Right lobe of liver (tissue), 6 donors: ENCODE results near the gene SLC37A4. TPM values are rescaled to one million over a fixed set of nuclear protein-coding genes. Genes with fewer than 3 reads are reported as not detected.

Source experiments
- ATAC-seq, 4 donors: fragments of 200-7000 bp; cut with Tn5 transposase; one replicate each; pipeline ENCODE4 v1.9.1; 2020; ENCODE audit warnings: mild to moderate bottlenecking in 4 of 4, moderate library complexity in 4 of 4
- DNase-seq, 3 donors: peaks; one replicate each; pipeline ENCODE4 v3.0.0-alpha.2; 2020
- H3K27ac ChIP-seq, 3 donors: fragments of 200-600 bp; one replicate each; pipeline ENCODE4 v1.8.0; 2022
- H3K27me3 ChIP-seq, 2 donors: fragments of 200-600 bp; one replicate each; pipeline ENCODE4 v1.8.0; 2022
- H3K36me3 ChIP-seq, 4 donors: fragments of 200-600 bp; sonication (generic) in 1 of 4; one replicate each; pipeline versions ENCODE4 v1.5.1 to v1.8.0; 2017 to 2022; ENCODE audit warnings: control low read depth in 1 of 4
- H3K4me1 ChIP-seq, 4 donors: fragments of 200-600 bp; sonication (generic) in 1 of 4; one replicate each; pipeline versions ENCODE4 v1.5.1 to v1.8.0; 2017 to 2022; ENCODE audit warnings: control low read depth in 1 of 4
- H3K4me3 ChIP-seq, 3 donors: fragments of 200-600 bp; one replicate each; pipeline ENCODE4 v1.8.0; 2022
- H3K9me3 ChIP-seq, 4 donors: fragments of 200-600 bp; sonication (generic) in 1 of 4; one replicate each; pipeline versions ENCODE4 v1.5.1 to v1.8.0; 2017 to 2022; ENCODE audit warnings: control low read depth in 1 of 4
- CTCF ChIP-seq, 4 donors: fragments of 200-600 bp in 3 of 4; fragments of 450-650 bp in 1 of 4; IDR thresholded peaks; one replicate each; pipeline versions ENCODE4 v1.5.1 to v1.8.0; 2016 to 2022; ENCODE audit warnings: antibody characterized with exemption in 4 of 4, mild to moderate bottlenecking in 2 of 4
- POLR2A ChIP-seq: fragments of 450-650 bp; IDR thresholded peaks from one replicate; pipeline ENCODE4 v1.6.1; 2017; ENCODE audit warnings: antibody characterized with exemption, mild to moderate bottlenecking
- WGBS: methylation state at CpG from one replicate; pipeline ENCODE4 v1.1.6; 2018; ENCODE audit warnings: low coverage, low lambda C conversion rate; ENCODE audit not compliant: insufficient coverage; ENCODE audit errors: missing lambda C conversion rate; 5-methylcytosine and 5-hydroxymethylcytosine counted together
- intact Hi-C, 2 donors: fragments of 100-400 bp; cut with DNase I; formaldehyde crosslinking; loops; one replicate each; pipeline versions ENCODE4 v1.11.2 to v1.14.1; 2022
- total RNA-seq, 6 experiments: library from RNA; depleted of rRNA in 2 of 6; stranded (reverse); fragments of >200 nt in 2 of 6; fragmentation: NEBNext Ultra II Directional in 3 of 6; extraction: Animal tissue kit (Norgen Biotek cat#: 25700) in 3 of 6; gene quantifications; one replicate each; pipeline versions ENCODE4 v1.1.0 to v1.2.4, GENCODE V29; 2016 to 2023
- donor health status: DM: no; HTN: yes; CAD: no.
- donor health status: DM: no; HTN: no; CAD: no.
- donor health status: DM: no; HTN: no; CAD: no.
- donor health status: DM: no; HTN: yes; CAD: no.
- donor health status: DM: no; HTN: yes; CAD: no.

The SLC37A4 gene
- total RNA-seq, 6 experiments from 2014 or later, result 78.5 to 177 (median 147) TPM

GRCh38 chr11:119014209-119014924 lies 16.3 kb downstream of the SLC37A4 start:
- peaks cover 0 to 46% (median 15%) of the 10 kb centered on the region in 4 donors for H3K36me3 ChIP-seq
- intact Hi-C loops, result no loop called here
- H3K4me1 ChIP-seq, result peaks cover 0 to 16% (median 7%) of the 10 kb centered on the region in 4 donors
- 87% methylated on average over 8 of the region's 17 CpGs for WGBS
- ATAC-seq (no peak), DNase-seq (no peak)
- no peak overlapping the region for H3K27ac ChIP-seq
- no peaks in the 10 kb centered on the region for H3K27me3 ChIP-seq
- no peaks in the 10 kb centered on the region for H3K9me3 ChIP-seq
- H3K4me3 ChIP-seq, result no peak overlapping the region
- TF ChIP-seq CTCF (IDR thresholded peaks at IDR 0.05) (no peak), POLR2A (no peak)

- WGBS, result 80% methylated on average over 3 of the region's 3 CpGs
- DNase-seq (no peak), ATAC-seq (no peak)
- H3K27ac ChIP-seq, result no peak overlapping the region
- H3K4me1 ChIP-seq, result peaks cover 0 to 16% (median 7%) of the 10 kb centered on the region in 4 donors
- intact Hi-C loops, result no loop called here
- no peaks in the 10 kb centered on the region for H3K27me3 ChIP-seq
- TF ChIP-seq CTCF (IDR thresholded peaks at IDR 0.05), result no peak
- TF ChIP-seq POLR2A, result no peak
- no peaks in the 10 kb centered on the region for H3K9me3 ChIP-seq
- H3K36me3 ChIP-seq, result peaks cover 0 to 49% (median 15%) of the 10 kb centered on the region in 4 donors
- H3K4me3 ChIP-seq, result no peak overlapping the region
Measured at GRCh38 chr11:119012629-119013170, 18.0 kb downstream of the SLC37A4 start.

DNA sequence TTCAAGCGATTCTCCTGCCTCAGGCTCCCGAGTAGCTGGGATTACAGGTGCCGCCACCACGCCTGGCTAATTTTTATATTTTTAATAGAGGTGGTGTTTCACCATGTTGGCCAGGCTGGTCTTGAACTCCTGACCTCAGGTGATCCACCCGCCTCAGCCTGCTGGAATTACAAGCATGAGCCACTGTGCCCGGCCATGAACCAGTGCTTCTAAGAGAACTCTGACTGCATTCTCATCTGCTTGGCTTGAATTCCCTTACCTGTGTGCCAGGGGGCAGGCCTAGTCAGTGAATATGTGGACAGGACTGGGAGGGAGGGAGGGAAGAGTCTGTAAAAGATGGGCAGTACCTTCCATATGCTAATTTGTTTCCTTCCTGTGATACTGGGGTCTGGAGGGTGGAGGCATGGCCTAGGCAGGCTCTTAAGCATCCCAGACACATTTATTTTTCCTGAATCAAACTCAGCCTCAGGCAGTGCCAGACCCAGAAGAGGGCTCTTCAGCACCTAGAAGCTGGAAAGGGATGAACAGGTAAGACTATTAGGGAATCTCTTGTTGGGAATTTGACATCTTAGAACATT lies 19.1 kb downstream of the SLC37A4 start:
- intact Hi-C loops, result no loop called here
- Histone ChIP-seq H3K27me3 (no peaks in the 10 kb centered on the region), H3K4me1 (peaks cover 0 to 7% (median 2%) of the 10 kb centered on the region in 4 donors), H3K9me3 (no peaks in the 10 kb centered on the region), H3K27ac (peak overlapping the region in 1 of 3 donors; percentile 4), H3K4me3 (no peak overlapping the region), H3K36me3 (peaks cover 0 to 51% (median 17%) of the 10 kb centered on the region in 4 donors)
- TF ChIP-seq CTCF (IDR thresholded peaks at IDR 0.05), result no peak
- no peak for TF ChIP-seq POLR2A
- WGBS, result 29% methylated on average over 5 of the region's 6 CpGs
- ATAC-seq (peak; percentile 37 to 92 (median 76)), DNase-seq (peak; percentile 39 to 73 (median 71))

- Histone ChIP-seq H3K27ac (no peak overlapping the region), H3K4me3 (no peak overlapping the region), H3K4me1 (no peaks in the 10 kb centered on the region), H3K27me3 (no peaks in the 10 kb centered on the region), H3K36me3 (peaks cover 0 to 28% (median 13%) of the 10 kb centered on the region in 4 donors), H3K9me3 (no peaks in the 10 kb centered on the region)
- 94% methylated on average over 4 of the region's 4 CpGs for WGBS
- DNase-seq, result no peak
- intact Hi-C loops, result no loop called here
- no peak for TF ChIP-seq POLR2A
- TF ChIP-seq CTCF (IDR thresholded peaks at IDR 0.05), result no peak
- no peak for ATAC-seq
Measured at GRCh38 chr11:119006656-119007055, 24.0 kb downstream of the SLC37A4 start.
